Astrocyte (in vitro differentiated cells and primary cell): Measurements from ENCODE around the gene DAPP1. TPM values are rescaled to one million over a fixed set of nuclear protein-coding genes. Genes with fewer than 3 reads are reported as not detected.

ENCODE experiments used
- DNase-seq: peaks from one replicate; pipeline ENCODE4 v3.0.0-alpha.2; 2010; ENCODE audit warnings: low read depth
- FAIRE-seq: peaks from 2 replicates; lab custom pipeline; 2011; peaks lifted over from hg19 to GRCh38; lab: Jason Lieb, UNC
- H2AFZ ChIP-seq: 2 replicates; pipeline ENCODE4 v1.6.0; 2012; ENCODE audit warnings: low read depth, low read length, inconsistent platforms
- H3K27ac ChIP-seq: 2 replicates; pipeline ENCODE4 v1.5.1; 2011; ENCODE audit warnings: low read depth, low read length, inconsistent platforms
- H3K27me3 ChIP-seq: 2 replicates; pipeline ENCODE4 v1.6.0; 2011; ENCODE audit warnings: low read length, inconsistent platforms; ENCODE audit not compliant: insufficient read depth
- H3K36me3 ChIP-seq: 2 replicates; pipeline ENCODE4 v1.5.1; 2011; ENCODE audit warnings: low read length, inconsistent platforms; ENCODE audit not compliant: insufficient read depth
- H3K4me1 ChIP-seq: 2 replicates; pipeline ENCODE4 v1.5.1; 2011; ENCODE audit warnings: low read length, inconsistent platforms; ENCODE audit not compliant: insufficient read depth
- H3K4me2 ChIP-seq: 2 replicates; pipeline ENCODE4 v1.6.0; 2012; ENCODE audit warnings: low read length, inconsistent platforms
- H3K4me3 ChIP-seq: 2 replicates; pipeline ENCODE4 v1.5.1; 2011; ENCODE audit warnings: low read depth, mild to moderate bottlenecking, low read length, inconsistent platforms; ENCODE audit not compliant: insufficient read depth
- H3K79me2 ChIP-seq: 2 replicates; pipeline ENCODE4 v1.6.0; 2012; ENCODE audit warnings: mild to moderate bottlenecking, low read length, inconsistent platforms; ENCODE audit not compliant: insufficient read depth
- H3K9ac ChIP-seq: 2 replicates; pipeline ENCODE4 v1.6.0; 2012; ENCODE audit warnings: mild to moderate bottlenecking, low read length, inconsistent platforms
- H3K9me3 ChIP-seq: 2 replicates; pipeline ENCODE4 v1.5.1; 2012; ENCODE audit warnings: low read depth, mild to moderate bottlenecking, low read length, inconsistent platforms; ENCODE audit not compliant: insufficient read depth
- H4K20me1 ChIP-seq: 2 replicates; pipeline ENCODE4 v1.6.0; 2012; ENCODE audit warnings: low read length, inconsistent platforms; ENCODE audit not compliant: insufficient read depth
- H3K27ac Mint-ChIP-seq: one replicate; pipeline ENCODE4 v1.8.0; 2021; ENCODE audit warnings: mild to moderate bottlenecking, mixed read lengths; ENCODE audit not compliant: unreplicated experiment
- H3K27me3 Mint-ChIP-seq: one replicate; pipeline ENCODE4 v1.8.0; 2021; ENCODE audit warnings: low read depth, mixed read lengths; ENCODE audit not compliant: unreplicated experiment
- H3K36me3 Mint-ChIP-seq: one replicate; pipeline ENCODE4 v1.8.0; 2021; ENCODE audit warnings: low read depth, mixed read lengths; ENCODE audit not compliant: unreplicated experiment
- H3K4me1 Mint-ChIP-seq: one replicate; pipeline ENCODE4 v1.8.0; 2021; ENCODE audit warnings: low read depth, mixed read lengths; ENCODE audit not compliant: unreplicated experiment
- H3K4me3 Mint-ChIP-seq: one replicate; pipeline ENCODE4 v1.8.0; 2021; ENCODE audit warnings: mild to moderate bottlenecking, moderate library complexity, mixed read lengths; ENCODE audit not compliant: unreplicated experiment
- H3K9me3 Mint-ChIP-seq: one replicate; pipeline ENCODE4 v1.8.0; 2021; ENCODE audit warnings: mild to moderate bottlenecking, mixed read lengths; ENCODE audit not compliant: unreplicated experiment
- EZH2 ChIP-seq: IDR thresholded peaks from 2 replicates; pipeline ENCODE4 v1.6.1; 2012; ENCODE audit warnings: mild to moderate bottlenecking, low read length, inconsistent platforms; ENCODE audit not compliant: insufficient read depth
- total RNA-seq: library from RNA; stranded (reverse); gene quantifications from 2 replicates; pipeline ENCODE4 v1.2.1, GENCODE V29; 2021
- TF ChIP-seq, protein P1 (sequence below): IDR thresholded peaks from 2 replicates; pipeline ENCODE4 v1.5.1; 2011; ENCODE audit warnings: low read depth, mild to moderate bottlenecking, inconsistent platforms, low read length, moderate library complexity; ENCODE audit not compliant: insufficient read depth

DAPP1 gene
- total RNA-seq, 1 donor from 2014 or later: 0.59 TPM

DNA sequence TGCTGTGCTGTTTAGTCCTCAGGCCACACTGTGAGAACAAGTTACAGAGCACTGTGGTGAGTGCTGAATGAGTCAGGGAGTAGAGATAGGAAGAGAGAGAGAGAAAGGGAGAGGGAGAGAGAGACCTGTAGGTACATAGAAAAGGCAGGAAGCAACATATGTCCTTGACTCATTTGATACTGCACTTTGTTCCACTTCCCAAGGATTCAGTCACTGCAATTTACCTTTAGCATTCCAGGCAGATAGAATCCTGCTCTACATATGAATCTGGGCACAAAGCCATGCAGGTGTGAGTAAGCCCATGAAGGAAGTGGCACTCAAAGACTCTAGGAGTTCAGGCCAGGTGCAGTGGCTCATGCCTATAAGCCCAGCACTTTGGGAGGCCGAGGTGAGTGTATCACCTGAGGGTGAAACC lies 1.0 kb upstream of the DAPP1 start:
- TF ChIP-seq EZH2: no peak
- TF ChIP-seq, protein P1, sequence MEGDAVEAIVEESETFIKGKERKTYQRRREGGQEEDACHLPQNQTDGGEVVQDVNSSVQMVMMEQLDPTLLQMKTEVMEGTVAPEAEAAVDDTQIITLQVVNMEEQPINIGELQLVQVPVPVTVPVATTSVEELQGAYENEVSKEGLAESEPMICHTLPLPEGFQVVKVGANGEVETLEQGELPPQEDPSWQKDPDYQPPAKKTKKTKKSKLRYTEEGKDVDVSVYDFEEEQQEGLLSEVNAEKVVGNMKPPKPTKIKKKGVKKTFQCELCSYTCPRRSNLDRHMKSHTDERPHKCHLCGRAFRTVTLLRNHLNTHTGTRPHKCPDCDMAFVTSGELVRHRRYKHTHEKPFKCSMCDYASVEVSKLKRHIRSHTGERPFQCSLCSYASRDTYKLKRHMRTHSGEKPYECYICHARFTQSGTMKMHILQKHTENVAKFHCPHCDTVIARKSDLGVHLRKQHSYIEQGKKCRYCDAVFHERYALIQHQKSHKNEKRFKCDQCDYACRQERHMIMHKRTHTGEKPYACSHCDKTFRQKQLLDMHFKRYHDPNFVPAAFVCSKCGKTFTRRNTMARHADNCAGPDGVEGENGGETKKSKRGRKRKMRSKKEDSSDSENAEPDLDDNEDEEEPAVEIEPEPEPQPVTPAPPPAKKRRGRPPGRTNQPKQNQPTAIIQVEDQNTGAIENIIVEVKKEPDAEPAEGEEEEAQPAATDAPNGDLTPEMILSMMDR: no peak
- Histone ChIP-seq H3K27ac (no peak overlapping the region), H3K4me3 (no peak overlapping the region), H3K4me2 (no peak overlapping the region), H3K9ac (no peak overlapping the region), H3K79me2 (no peaks in the 10 kb centered on the region), H3K9me3 (no peaks in the 10 kb centered on the region), H3K4me1 (no peaks in the 10 kb centered on the region), H3K27me3 (no peaks in the 10 kb centered on the region), H2AFZ (no peak overlapping the region), H4K20me1 (no peaks in the 10 kb centered on the region), H3K36me3 (no peaks in the 10 kb centered on the region)
- FAIRE-seq (no peak), DNase-seq (no peak)
- H3K27ac Mint-ChIP-seq: peak overlapping the region; percentile 91
- no peaks in the 10 kb centered on the region for H3K9me3 Mint-ChIP-seq
- H3K27me3 Mint-ChIP-seq: no peaks in the 10 kb centered on the region
- no peaks in the 10 kb centered on the region for H3K36me3 Mint-ChIP-seq
- H3K4me1 Mint-ChIP-seq: peaks cover 19% of the 10 kb centered on the region
- no peak overlapping the region for H3K4me3 Mint-ChIP-seq

DNA sequence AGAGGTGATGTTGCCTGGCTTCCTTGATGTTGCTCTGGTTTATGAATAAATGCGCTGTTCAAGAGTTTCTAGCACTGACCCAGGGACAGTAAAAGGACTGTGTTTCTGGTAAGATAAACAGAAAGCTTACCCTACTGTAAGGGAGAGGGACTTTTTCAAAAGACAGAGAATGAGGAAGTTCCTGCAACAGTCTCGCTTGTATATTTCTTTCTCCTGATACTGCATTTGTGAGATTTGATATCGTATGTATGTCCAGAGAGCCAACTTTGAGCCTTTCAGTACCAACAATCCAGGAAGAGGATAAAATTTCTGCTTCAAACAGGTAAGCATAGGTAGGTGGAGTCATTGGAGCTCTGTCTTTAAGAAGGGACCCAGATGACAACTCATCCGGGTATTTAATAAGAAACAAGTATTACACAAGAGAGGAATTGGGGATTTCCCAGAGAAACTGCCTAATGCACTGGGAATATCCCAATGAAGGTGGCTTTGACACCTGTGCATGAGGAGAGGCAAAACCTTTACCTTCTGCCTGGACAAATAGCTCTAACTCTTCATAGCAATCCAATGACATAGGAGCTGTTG lies 773 bp downstream of the DAPP1 start:
- no peaks in the 10 kb centered on the region for H3K27me3 Mint-ChIP-seq
- no peak overlapping the region for H3K27ac Mint-ChIP-seq
- Histone ChIP-seq H3K79me2 (no peaks in the 10 kb centered on the region), H4K20me1 (no peaks in the 10 kb centered on the region), H3K9me3 (no peaks in the 10 kb centered on the region), H3K9ac (no peak overlapping the region), H3K36me3 (no peaks in the 10 kb centered on the region), H3K4me2 (no peak overlapping the region), H3K27ac (no peak overlapping the region), H3K27me3 (no peaks in the 10 kb centered on the region), H2AFZ (no peak overlapping the region), H3K4me3 (no peak overlapping the region), H3K4me1 (no peaks in the 10 kb centered on the region)
- FAIRE-seq (no peak), DNase-seq (no peak)
- TF ChIP-seq EZH2: no peak
- TF ChIP-seq, protein P1: no peak
- peaks cover 13% of the 10 kb centered on the region for H3K4me1 Mint-ChIP-seq
- H3K4me3 Mint-ChIP-seq: no peak overlapping the region
- H3K36me3 Mint-ChIP-seq: no peaks in the 10 kb centered on the region
- no peaks in the 10 kb centered on the region for H3K9me3 Mint-ChIP-seq

DNA sequence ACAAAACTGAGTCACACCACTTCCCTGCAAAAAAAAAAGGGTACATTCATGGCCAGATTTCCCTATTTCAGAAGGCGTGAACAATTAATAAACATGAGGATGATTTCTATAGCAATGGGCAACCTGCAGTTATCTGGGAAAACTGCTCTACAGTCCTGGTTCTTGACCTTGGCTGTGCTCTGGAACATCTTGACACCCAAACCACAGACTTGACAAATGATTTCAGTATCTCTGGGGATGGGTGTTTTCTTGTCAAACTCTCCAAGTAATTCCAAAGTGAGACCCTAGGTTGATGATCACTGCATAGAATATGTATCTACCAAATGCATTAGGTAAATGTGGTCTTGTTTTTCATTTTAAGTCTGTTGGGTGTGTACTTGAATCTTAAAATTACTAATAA lies 2.0 kb downstream of the DAPP1 start:
- Histone ChIP-seq H3K4me3 (no peak overlapping the region), H3K79me2 (no peaks in the 10 kb centered on the region), H3K9ac (no peak overlapping the region), H3K4me1 (no peaks in the 10 kb centered on the region), H3K4me2 (no peak overlapping the region), H3K27ac (no peak overlapping the region), H4K20me1 (no peaks in the 10 kb centered on the region), H3K9me3 (no peaks in the 10 kb centered on the region), H3K27me3 (no peaks in the 10 kb centered on the region), H2AFZ (no peak overlapping the region), H3K36me3 (no peaks in the 10 kb centered on the region)
- Mint-ChIP-seq H3K9me3 (no peaks in the 10 kb centered on the region), H3K36me3 (no peaks in the 10 kb centered on the region), H3K27me3 (no peaks in the 10 kb centered on the region), H3K27ac (no peak overlapping the region), H3K4me3 (no peak overlapping the region), H3K4me1 (peaks cover 13% of the 10 kb centered on the region)
- no peak for FAIRE-seq
- TF ChIP-seq EZH2: no peak
- TF ChIP-seq, protein P1: no peak
- DNase-seq: no peak
